ENCODE data around the gene SLX9.

SLX9 gene

DNA sequence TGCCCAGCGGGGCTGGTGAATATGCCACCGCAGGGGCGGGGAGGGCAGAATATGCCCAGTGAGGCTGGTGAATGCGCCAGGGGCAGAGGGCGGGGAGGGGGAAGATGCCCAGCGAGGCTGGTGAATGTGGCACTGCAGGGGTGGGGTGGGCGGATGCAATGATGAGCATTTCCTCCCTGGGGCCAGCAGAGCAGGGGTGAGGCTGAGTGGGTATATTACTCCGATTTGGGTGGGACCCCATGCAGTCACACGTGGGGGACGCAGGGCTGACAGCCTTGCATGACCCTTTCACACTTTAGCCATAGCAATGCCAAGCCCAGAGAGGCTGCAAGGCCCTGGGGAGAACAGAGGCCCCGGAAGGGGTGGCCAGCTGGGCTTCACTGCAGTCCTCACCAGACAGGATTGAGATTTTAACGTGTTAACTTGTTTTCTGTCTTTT, 9.3 kb upstream of the SLX9 start:
- DNase-seq (ENCODE audit: low read depth), result peak; percentile 60

DNA sequence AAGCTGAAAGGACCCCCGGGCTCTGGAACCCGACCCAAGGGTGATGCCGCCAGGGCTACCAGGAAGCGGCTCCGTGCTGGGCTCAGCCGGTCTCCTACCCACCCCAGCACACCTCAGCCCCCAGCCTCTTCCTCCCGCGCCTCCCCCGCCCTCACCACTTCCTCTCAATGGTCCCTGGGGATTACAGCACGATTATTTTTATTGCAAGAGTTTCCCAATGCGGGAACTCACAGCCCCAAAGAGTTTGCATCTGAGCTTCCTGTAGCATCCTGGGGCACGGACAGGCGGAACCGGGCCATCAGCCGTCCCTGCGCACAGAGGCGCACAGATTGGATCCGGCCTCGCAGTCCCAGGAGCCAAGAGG, 8.7 kb upstream of the SLX9 start:
- no peak for DNase-seq (ENCODE audit: low read depth)

DNA sequence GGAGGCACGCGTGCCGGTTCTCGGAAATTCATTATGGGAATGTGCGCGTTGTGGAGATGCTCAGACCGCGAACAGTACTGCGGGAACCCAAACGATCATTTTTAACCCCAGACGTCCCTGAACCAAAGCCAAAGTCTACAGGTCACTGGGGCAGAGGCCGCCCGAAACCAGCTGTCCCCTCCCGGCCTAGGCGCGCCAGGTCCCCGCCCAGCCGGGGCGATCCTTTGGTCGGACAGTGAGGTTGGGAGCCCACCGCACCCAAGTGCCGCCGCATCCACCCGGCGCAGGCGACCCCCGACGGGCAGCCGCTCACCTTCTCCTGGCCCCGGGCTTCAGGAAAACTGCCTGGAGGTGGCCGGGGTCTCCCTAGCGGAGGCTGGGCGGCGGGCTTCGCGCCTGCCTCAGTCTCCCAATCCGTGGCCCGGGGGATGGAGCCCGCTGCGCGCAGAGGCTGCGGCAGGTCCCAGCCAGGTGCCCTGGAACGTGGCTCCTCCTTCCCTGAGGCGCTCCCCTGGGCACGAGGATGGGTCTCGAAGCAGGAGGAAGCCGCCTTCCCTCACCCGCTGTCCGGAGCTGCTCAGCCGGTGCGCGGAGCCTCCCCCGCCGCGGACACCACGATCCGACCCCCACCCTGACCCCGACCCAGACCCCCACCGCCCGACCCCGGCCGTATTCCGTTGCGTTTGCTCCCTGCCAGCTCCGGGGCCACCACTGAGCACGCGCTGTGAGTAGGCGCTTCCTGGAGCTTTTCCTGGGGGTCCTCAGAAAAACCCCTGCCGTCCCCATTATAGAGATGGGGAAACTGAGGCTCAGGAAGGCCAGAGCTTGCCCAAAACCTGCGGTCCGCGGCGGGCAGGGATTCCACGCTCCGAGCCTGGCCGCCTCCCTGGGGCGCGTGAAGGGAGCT, 8.1 kb upstream of the SLX9 start:
- DNase-seq (ENCODE audit: low read depth), result no peak

DNA sequence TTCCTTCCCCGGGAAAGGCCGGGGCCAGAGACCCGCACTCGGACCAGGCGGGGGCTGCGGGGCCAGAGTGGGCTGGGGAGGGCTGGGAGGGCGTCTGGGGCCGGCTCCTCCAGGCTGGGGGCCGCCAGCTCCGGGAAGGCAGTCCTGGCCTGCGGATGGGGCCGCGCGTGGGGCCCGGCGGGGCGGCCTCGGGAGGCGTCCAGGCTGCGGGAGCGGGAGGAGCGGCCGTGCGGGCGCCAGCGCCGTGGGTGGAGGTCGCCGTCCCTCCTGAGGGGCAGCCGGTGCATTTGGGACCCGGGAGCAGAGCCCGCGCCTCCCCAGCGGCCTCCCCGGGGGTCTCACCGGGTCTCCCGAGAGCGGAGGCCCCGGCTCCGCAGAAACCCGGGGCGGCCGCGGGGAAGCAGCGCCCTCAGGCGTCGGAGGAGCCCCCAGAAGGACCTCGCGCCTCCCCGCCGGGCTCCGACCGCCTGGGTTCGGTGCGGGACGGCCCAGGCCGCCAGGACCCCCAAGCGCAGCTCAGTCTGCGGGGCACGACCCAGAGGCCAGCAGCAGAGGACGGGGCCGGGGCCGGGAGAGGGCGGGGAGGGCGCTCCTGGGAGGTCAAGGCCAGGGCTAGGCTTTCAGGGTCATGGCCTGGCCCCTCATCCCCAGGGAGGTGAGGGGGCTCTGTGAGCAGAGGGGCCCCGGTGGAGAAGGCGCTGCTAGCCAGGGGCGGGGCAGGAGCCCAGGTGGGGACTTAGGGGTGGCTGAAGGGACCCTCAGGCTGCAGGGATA, 7.2 kb upstream of the SLX9 start:
- DNase-seq (ENCODE audit: low read depth), result peak; percentile 64

DNA sequence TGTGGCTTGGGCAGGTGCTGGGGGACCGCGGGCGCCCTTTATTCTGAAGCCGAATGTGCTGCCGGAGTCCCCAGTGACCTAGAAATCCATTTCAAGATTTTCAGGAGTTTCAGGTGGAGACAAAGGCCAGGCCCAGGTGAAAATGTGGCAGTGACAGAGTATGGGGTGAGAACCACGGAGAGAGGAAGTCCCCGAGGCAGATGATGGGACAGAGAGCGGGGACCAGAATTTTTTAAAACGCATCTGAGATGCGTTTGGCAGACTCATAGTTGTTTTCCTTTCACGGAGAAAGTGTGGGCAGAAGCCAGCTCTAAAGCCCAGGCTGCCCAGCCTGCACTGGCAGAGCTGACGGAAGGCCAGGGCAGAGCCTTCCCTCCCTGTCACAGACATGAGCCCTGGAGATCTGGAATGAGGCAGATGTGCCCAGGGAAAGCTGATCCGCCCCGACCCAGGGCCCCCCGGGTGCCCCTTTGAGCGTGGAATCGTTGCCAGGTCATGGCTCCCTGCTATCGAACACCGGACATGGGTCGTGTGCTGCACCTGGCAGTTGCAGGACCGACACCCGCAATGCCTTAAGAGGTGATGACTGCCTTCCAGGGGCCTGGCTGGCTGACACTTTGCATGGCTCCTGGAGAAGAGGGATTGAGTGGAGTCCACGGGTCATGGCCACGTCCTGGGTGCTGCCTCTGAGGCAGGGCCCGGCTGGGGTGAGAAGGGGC, 6.5 kb upstream of the SLX9 start:
- DNase-seq (ENCODE audit: low read depth), result no peak

DNA sequence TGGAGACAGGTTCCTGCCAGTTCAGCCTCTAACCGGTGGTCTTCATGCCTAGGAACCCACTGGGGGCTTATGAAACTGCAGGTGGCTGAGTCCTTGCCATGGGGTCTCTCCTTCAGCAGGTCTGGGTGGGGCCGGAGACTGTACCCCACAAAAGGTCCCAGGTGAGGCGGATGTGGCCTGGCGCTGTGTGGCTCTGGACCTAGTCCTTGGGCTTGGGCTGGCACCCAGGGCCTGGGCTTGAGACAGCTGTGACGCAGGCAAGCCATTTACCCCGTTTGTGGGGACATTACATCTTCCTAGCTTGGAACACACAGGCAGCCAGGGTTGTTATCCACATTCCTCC, 5.9 kb upstream of the SLX9 start:
- no peak for DNase-seq (ENCODE audit: low read depth)

DNA sequence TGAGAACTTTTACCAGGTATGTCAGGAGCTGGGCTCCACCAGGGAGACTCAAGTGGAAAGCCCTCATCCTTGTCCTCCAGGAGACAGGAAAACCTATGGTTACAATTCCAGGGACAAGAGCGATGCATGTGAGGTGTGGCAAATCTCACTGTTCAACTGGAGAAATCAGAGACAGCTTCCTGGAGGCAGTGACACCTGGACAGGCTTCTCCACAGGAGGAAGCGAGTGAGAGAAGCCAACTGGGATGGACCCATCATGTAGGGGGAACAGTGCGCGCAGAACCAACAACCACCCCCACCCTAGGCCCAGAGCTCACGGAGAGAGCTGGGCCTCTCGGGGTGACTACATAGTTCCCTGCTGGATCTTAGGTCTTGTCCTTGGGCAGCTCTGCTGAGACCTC, 5.6 kb upstream of the SLX9 start:
- no peak for DNase-seq (ENCODE audit: low read depth)

DNA sequence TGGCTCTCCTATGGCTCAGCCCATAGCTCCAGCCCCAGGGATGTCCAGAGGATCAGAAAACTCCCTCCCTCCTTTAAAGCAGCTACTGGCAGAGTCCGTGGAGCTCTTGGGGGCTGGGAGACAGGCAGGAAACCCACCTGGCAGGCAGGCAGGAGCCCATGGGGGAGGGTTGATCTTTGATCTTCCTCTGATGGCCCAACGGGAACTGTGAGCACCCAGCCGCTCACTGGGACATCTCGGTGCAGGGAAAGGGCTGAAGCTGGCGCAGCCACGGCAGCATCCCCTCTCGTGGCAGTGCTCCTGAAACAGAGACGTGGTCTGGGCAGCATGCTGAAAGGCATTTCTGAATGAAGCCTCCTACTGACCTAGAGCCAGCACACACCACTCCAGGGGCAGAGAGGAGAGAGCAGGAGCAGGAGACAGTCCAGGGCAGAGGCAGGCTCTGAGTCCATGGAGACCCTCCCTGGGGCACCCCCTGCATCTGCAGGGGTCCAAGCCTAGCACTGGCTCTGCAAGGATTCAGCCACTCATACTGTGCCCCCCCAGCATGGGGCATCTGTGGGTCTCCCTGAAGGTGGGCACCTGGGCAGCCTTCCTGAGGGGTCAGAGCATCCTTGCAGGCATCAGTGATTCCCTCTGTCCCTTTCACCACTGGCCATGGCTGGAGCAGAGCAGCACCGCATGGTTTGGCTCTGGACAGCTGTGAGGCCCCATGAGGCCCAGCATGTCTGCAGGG, 4.9 kb upstream of the SLX9 start:
- no peak for DNase-seq (ENCODE audit: low read depth)

DNA sequence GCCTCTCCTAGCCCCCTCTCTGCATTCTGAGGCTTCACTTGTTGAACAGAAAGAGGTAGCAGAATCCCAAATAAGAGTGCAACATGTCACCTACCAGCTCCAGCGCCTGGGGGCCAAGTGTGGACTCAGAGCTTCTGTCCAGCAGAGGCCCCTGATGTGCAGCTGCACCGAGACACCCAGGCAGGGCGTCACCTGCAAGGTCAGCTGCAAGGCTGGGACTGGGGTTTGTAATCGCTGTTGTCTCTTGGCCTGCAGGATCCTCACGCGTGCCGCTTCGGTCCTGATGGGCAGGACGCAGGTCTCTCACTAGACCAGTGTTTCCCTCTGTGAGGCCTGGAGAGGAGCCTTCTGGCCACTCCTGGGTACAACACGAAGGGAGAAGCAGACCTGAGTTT, 4.3 kb upstream of the SLX9 start:
- no peak for DNase-seq (ENCODE audit: low read depth)

DNA sequence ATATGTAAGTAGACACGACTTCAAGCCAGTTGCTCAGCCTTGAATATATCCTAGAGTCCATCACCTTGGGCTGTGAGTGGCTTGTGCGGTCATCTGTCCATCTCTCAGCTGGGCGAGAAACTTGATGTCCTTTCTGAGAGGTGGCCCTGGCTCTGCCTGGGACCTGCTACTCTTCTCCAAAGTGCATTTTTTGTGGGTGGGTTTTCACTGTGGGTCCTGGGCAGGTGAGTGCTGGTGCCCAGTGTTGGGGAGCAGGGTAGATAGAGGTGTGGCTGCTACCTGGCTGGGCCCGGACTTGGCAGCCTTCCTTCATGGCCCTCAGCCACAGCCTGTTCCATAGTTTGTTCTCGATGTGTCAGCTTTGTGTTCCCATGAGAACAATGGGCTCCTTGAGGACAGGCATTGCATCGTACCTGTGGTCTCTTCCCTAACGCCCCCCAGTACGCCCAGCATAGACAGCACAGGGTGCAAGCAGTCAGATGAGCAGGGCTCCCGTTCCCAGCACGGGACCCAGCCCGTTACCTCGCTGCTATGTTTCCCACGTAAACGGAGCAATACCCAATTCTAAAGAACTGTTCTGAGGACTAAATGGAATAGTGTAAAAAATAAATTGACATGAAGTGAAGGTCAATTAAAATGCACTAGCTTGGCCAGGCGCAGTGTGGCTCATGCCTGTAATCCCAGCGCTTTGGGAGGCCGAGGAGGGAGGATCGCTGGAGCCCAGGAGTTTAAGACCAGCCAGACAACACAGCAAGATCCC, 877 bp upstream of the SLX9 start:
- no peak for DNase-seq (ENCODE audit: low read depth)

DNA sequence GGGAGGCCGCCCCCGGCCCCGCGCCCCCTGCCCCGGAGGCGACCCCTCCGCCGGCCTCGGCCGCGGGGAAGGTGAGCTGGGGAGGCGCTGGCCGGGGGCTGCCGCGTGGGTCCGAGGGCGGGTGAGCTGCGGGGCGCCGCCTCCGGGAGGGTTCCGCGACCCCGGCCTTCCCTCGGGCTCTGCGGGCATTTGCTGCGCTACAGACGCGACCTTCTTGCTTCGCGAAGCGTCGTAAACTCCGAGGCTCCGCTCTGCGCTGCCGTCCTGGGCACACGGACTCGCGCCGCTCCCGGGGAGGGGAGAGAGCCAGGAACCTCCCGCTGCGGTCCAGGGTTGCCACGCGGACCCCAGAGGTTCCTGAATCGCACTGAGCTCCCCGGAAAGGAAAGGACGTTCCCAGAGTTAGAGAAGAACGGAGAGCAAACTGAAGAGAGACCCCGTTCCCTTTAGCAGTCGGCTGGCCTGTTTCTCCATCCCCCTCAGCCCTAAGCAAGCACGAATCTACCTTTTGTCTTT, 345 bp downstream of the SLX9 start:
- no peak for DNase-seq (ENCODE audit: low read depth)

DNA sequence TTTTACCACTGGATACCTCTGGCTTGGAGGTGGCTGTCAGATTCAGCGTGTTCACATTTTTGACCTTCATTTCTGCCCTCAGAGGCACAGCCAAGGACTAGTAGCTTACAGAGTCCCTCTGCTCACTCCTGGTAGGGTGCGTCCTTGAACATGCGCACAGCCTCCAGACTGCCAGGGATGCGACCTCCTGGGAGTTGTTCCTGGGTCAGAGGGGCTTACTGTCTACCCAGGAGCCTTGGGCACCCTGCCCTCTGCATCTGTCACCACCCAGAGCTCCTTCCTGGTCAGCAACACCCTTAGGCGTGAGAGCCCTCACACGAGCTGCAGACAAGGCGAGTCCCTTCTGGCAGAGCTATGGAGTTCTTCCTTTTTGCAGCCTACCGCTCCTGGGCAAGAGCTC, 1.7 kb downstream of the SLX9 start:
- DNase-seq (ENCODE audit: low read depth), result no peak

DNA sequence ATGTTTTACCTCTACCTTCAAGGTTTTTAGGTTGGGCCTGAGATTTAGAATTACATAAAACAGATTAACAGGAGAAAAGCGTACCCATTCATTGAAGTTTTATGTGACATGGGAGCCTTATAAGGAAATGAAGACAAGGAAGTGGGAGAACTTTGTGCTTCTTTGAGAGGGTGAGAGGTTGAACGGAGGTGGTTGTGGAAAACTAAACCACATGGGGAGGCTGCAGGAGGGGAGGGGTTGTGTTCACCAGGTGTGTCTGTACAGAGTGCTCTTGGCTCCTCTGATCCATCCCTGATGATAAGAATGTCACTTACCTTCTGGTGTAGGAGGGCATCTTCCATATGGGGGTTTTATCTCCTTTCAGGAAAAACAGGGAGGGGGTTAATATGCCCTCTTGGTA, 2.7 kb downstream of the SLX9 start:
- DNase-seq (ENCODE audit: low read depth), result no peak

DNA sequence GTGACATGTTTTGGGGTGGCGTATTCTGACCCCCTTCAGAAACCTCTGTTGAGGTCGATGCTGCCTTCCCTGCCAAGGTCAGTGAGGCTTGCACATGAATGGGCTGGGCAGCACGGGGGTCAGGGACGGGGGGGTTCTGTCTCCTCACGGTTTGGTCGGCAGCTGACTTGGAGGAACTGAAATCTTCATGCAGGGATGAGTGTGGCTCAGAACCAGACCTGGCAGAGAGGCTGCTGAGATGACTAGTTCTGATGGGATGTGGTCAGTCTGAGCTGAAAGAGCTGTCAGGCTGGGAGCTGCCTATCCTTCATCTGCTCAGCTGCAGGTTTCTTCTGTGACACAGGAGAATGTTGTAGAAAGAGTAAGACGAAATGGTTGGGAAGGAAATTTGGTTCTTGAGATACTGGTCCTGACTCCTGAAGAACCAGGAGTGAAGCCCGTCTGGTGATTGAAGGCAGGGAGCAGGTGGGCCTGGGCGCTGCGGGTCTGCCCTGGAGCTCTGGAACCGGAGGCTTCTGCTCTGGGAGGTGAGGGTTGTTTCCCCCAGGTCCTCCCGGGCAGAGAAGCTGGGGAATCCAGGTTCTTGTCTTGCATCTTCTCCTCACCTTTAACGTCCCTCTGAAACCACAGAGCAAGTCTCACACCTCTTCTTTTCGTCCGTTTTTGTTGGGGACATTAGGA, 3.3 kb downstream of the SLX9 start:
- no peak for DNase-seq (ENCODE audit: low read depth)

DNA sequence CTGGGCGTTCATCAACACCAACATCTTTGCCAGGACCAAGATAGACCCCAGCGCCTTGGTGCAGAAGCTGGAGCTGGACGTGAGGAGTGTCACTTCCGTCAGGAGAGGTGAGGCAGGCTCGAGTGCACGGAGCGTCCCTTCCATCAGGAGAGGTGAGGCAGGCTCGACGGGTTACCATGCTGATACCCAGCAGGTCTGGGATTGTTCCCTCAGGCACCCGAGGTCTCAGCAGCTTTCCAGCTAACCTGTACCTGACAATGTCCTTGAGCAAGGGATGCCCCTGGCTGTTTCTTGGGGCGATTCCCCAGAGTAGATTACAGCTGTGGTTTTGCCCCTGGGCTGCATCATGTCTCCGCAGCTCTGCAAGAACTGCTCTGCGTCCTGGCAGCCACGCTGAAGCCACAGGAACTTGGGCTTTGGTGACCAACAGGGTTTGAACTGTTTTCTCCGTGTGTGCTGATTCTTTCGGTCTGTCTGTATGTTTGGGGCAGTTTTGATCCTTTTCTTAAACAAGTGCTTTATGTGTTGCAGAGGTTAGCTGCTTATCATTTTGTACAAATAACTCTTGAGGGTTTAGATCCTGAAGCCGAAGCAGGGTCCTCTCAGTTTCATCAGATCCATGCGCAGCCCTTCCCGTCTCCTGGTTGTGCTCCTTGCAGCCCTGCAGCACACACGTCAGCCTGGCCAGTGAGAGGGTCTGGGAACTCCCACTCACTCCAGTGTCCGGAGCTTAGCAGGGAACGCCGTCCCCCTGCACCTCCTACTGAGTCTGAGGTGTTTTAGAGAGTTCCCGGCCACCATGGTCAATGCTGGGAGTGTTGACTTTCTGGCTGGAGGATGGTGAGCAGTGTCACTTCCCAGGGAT, 4.1 kb downstream of the SLX9 start:
- DNase-seq (ENCODE audit: low read depth), result no peak

DNA sequence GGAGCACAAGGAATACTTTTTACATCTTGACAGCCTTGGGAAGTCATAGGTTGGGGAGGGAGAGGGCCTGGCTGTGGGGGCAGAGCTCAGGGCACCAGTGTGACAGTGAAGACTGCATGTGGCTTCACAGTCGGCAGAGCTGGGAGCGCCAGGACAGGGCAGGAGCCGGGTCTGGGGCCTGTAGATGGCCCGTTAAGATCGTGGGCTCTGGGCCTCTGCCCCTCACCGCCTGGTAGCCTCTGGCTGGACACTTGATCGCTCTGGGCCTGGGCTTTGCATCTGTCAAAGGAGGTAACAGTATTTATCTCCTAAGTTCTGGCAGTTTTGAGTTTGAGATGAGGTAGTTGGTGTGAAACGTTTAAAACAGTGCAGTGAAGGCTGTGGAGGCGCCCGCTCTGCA, 4.8 kb downstream of the SLX9 start:
- DNase-seq (ENCODE audit: low read depth), result no peak

DNA sequence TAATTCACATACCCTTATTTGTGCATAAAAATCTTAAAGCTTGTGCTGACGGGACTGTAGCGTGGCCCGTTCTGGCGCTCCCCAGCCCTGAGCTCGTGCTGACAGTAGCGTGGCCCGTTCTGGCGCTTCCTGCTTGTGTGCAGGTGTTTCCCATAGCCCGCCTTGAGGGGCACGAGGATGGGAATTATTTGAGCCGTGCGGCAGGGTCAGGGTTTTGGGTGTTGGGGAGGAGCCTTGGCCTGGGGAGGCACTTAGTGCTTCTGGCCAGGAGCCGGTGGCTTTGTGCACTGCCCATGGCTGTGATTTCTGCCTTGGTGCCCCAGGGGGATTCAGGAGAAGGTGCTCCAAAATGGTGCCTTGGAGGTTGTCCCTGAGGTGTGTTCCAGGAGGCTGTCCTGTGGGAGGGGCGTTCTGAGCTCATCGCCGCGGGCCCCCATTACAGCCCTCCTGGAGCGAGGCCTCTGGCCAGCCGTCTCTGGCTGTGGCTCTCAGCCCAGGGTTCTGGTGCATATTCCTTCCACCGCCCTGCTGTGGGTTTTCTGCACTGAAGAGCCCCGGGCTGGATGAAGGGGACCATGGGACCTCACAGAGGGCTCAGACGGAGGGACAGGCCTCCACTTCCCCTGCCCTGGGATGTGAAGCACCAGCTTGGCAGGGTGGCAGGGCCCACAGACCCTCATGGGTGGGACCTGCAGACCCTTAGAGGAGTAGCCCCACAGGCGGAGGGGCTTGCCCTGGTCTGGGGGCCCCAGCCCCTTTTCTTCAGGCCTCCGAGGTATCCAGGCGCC, 6.6 kb downstream of the SLX9 start:
- DNase-seq (ENCODE audit: low read depth), result no peak

DNA sequence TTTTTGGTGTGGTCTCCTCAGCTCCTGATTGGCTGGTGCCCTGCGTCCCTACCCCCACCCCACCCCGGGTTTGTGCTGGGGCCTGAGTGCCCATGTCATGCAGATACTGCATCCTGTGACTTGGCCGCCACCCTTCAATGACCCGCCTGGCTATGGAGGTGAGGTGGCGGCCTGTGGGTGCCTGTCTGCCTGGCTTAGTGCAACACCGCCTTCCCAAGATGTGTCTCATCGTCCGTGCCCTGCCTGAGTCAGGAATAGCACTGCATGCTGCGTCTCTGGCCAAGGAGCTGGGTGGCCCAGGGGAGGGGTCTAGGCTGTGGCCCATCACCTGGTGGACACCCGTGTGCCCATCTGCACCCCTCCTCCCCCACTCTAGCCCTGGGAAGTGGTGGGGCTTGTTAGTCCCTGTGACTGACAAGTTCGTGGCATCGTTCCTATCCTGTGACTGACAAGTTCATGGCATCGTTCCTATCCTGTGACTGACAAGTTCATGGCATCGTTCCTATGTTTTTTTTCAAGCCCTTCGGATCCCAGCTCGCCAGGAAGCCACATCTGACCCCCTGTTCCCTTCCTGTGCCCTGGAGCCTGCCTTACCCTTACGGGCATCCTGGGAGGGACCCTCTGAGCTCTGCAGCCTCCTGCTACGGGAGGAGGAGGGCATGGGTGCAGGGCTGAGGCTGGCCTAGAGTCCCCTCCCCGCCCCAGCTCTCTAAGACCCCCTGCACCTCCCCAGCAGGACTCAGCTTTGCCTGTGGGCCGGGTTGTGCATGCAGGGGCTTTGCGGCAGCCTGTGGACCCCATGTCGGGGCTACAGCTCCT, 7.5 kb downstream of the SLX9 start:
- no peak for DNase-seq (ENCODE audit: low read depth)
